Measurements from ENCODE around the gene IDH3A.

IDH3A gene

GRCh38 chr15:78149068-78149804 is at the start of gene IDH3A:
Gene IDH3A, plus strand, starts transcription at chr15:78149362. Its CDS starts 42 bp downstream, at chr15:78149404.
- no peaks in the 10 kb centered on the region for H3K9me3 ChIP-seq (ENCODE audit: control insufficient read depth, insufficient read depth, low read length)
- no peaks in the 10 kb centered on the region for H3K9me2 ChIP-seq (replicated peaks; ENCODE audit: control insufficient read depth, low read length)
- peak within 1 kb of the TSS; percentile 95 for H3K4me3 ChIP-seq (ENCODE audit: low read length)
- 0 out of 2 replicates have a peak within 1 kb of the TSS, but pooled peaks have one; percentile 33 for H3K27ac ChIP-seq (ENCODE audit: low read depth, low read length)
- peaks cover 21% of the 10 kb centered on the region for H3K36me3 ChIP-seq (ENCODE audit: control insufficient read depth, low read length)
- peaks cover 7% of the 10 kb centered on the region; the same call in 1 of the 2 replicates for H4K20me1 ChIP-seq (ENCODE audit: control insufficient read depth, insufficient read depth, low read depth, low read length)
- 0 out of 2 replicates have a peak, but pooled peaks cover 4% of the 10 kb centered on the region for H3F3A ChIP-seq (ENCODE audit: control insufficient read depth, insufficient read depth)
- H3K4me2 ChIP-seq (ENCODE audit: low read length), result peak within 1 kb of the TSS; percentile 70
- peaks cover 23% of the 10 kb centered on the region for H3K4me1 ChIP-seq (ENCODE audit: control insufficient read depth, low read length)
- peaks cover 51% of the 10 kb centered on the region for H3K79me2 ChIP-seq (ENCODE audit: control insufficient read depth, low read length)
- H3K27me3 ChIP-seq (ENCODE audit: control insufficient read depth, low read length), result no peaks in the 10 kb centered on the region
- no peak for TF ChIP-seq EZH2phosphoT487 (IDR thresholded peaks at IDR 0.05; ENCODE audit: borderline replicate concordance, low read length)
- TF ChIP-seq, protein P1, sequence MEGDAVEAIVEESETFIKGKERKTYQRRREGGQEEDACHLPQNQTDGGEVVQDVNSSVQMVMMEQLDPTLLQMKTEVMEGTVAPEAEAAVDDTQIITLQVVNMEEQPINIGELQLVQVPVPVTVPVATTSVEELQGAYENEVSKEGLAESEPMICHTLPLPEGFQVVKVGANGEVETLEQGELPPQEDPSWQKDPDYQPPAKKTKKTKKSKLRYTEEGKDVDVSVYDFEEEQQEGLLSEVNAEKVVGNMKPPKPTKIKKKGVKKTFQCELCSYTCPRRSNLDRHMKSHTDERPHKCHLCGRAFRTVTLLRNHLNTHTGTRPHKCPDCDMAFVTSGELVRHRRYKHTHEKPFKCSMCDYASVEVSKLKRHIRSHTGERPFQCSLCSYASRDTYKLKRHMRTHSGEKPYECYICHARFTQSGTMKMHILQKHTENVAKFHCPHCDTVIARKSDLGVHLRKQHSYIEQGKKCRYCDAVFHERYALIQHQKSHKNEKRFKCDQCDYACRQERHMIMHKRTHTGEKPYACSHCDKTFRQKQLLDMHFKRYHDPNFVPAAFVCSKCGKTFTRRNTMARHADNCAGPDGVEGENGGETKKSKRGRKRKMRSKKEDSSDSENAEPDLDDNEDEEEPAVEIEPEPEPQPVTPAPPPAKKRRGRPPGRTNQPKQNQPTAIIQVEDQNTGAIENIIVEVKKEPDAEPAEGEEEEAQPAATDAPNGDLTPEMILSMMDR (IDR thresholded peaks at IDR 0.05; ENCODE audit: low read depth, low read length, poor library complexity, severe bottlenecking), result no peak

- no peaks in the 10 kb centered on the region for H3K9me3 ChIP-seq (ENCODE audit: control insufficient read depth, insufficient read depth, low read length)
- H3K27ac ChIP-seq (ENCODE audit: low read depth, low read length), result no peak overlapping the region
- H3K27me3 ChIP-seq (ENCODE audit: control insufficient read depth, low read length), result no peaks in the 10 kb centered on the region
- no peak for TF ChIP-seq EZH2phosphoT487 (IDR thresholded peaks at IDR 0.05; ENCODE audit: borderline replicate concordance, low read length)
- H3K36me3 ChIP-seq (ENCODE audit: control insufficient read depth, low read length), result no peaks in the 10 kb centered on the region
- H4K20me1 ChIP-seq (ENCODE audit: control insufficient read depth, insufficient read depth, low read depth, low read length), result no peaks in the 10 kb centered on the region
- H3K9me2 ChIP-seq (replicated peaks; ENCODE audit: control insufficient read depth, low read length), result no peaks in the 10 kb centered on the region
- no peak overlapping the region for H3K4me3 ChIP-seq (ENCODE audit: low read length)
- H3K4me2 ChIP-seq (ENCODE audit: low read length), result no peak overlapping the region
- H3K4me1 ChIP-seq (ENCODE audit: control insufficient read depth, low read length), result no peaks in the 10 kb centered on the region
- no peaks in the 10 kb centered on the region for H3F3A ChIP-seq (ENCODE audit: control insufficient read depth, insufficient read depth)
- H3K79me2 ChIP-seq (ENCODE audit: control insufficient read depth, low read length), result no peaks in the 10 kb centered on the region
Observed at GRCh38 chr15:78100886-78101285, 48.3 kb upstream of the IDH3A start.

DNA sequence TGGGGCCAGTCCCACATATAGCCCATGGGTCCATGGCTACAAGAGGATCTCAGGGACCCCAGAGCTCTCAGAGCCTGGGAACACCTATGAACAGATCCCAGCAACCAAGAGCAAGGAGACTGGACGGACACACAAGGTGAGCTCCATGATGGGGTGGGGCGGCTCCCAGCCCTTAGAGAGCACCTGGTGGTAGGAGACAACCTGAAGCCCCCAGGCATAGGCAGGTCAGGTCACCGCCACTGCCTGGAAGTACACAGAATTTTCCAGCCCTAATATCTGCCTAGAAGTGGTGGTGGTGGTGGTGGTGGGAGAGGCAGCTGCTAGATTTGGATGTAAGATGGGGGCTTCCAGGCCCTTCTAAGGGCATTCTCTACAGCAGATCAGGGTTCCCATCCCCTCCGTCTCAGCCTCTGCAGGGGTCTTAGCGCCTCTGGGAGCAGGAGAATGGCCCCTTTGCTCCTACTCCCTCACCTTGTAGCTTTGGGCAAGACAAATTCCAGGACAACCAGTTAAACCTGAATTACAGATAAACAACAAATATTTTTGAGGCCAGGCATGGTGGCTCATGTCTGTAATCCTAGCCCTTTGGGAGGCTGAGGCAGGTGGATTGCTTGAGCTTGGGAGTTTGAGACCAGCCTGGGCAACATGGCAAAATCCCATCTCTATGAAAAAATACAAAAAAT is 47.6 kb upstream of the IDH3A start:
- Histone ChIP-seq H3K27me3 (ENCODE audit: control insufficient read depth, low read length) (no peaks in the 10 kb centered on the region), H3K4me2 (ENCODE audit: low read length) (no peak overlapping the region), H3F3A (ENCODE audit: control insufficient read depth, insufficient read depth) (no peaks in the 10 kb centered on the region), H3K9me3 (ENCODE audit: control insufficient read depth, insufficient read depth, low read length) (no peaks in the 10 kb centered on the region), H3K36me3 (ENCODE audit: control insufficient read depth, low read length) (no peaks in the 10 kb centered on the region), H3K4me3 (ENCODE audit: low read length) (no peak overlapping the region), H3K79me2 (ENCODE audit: control insufficient read depth, low read length) (no peaks in the 10 kb centered on the region), H3K9me2 (replicated peaks; ENCODE audit: control insufficient read depth, low read length) (no peaks in the 10 kb centered on the region), H3K4me1 (ENCODE audit: control insufficient read depth, low read length) (no peaks in the 10 kb centered on the region), H3K27ac (ENCODE audit: low read depth, low read length) (no peak overlapping the region), H4K20me1 (ENCODE audit: control insufficient read depth, insufficient read depth, low read depth, low read length) (no peaks in the 10 kb centered on the region)
- TF ChIP-seq, protein P1 (IDR thresholded peaks at IDR 0.05; ENCODE audit: low read depth, low read length, poor library complexity, severe bottlenecking), result no peak
- TF ChIP-seq EZH2phosphoT487 (IDR thresholded peaks at IDR 0.05; ENCODE audit: borderline replicate concordance, low read length), result no peak

GRCh38 chr15:78102211-78102610 is 47.0 kb upstream of the IDH3A start:
- H3K9me2 ChIP-seq (replicated peaks; ENCODE audit: control insufficient read depth, low read length), result no peaks in the 10 kb centered on the region
- no peaks in the 10 kb centered on the region for H4K20me1 ChIP-seq (ENCODE audit: control insufficient read depth, insufficient read depth, low read depth, low read length)
- no peak overlapping the region for H3K27ac ChIP-seq (ENCODE audit: low read depth, low read length)
- H3K27me3 ChIP-seq (ENCODE audit: control insufficient read depth, low read length), result no peaks in the 10 kb centered on the region
- H3K4me3 ChIP-seq (ENCODE audit: low read length), result no peak overlapping the region
- H3K4me1 ChIP-seq (ENCODE audit: control insufficient read depth, low read length), result no peaks in the 10 kb centered on the region
- no peaks in the 10 kb centered on the region for H3K36me3 ChIP-seq (ENCODE audit: control insufficient read depth, low read length)
- no peaks in the 10 kb centered on the region for H3F3A ChIP-seq (ENCODE audit: control insufficient read depth, insufficient read depth)
- H3K9me3 ChIP-seq (ENCODE audit: control insufficient read depth, insufficient read depth, low read length), result no peaks in the 10 kb centered on the region
- H3K79me2 ChIP-seq (ENCODE audit: control insufficient read depth, low read length), result no peaks in the 10 kb centered on the region
- TF ChIP-seq, protein P1 (IDR thresholded peaks at IDR 0.05; ENCODE audit: low read depth, low read length, poor library complexity, severe bottlenecking), result no peak
- no peak for TF ChIP-seq EZH2phosphoT487 (IDR thresholded peaks at IDR 0.05; ENCODE audit: borderline replicate concordance, low read length)
- H3K4me2 ChIP-seq (ENCODE audit: low read length), result no peak overlapping the region
